Measurements from ENCODE around the gene ARNT2.

ARNT2 gene

GRCh38 chr15:80495401-80495942 lies 91.3 kb downstream of the ARNT2 start:
- no peaks in the 10 kb centered on the region for H3K79me2 ChIP-seq (ENCODE audit: control insufficient read depth, insufficient read depth, low read length)
- no peaks in the 10 kb centered on the region for H3K36me3 ChIP-seq (ENCODE audit: control insufficient read depth, insufficient read depth, low read length)
- H2BK120ac ChIP-seq (ENCODE audit: low read depth, low read length): no peak overlapping the region
- no peak overlapping the region for H4K8ac ChIP-seq (ENCODE audit: low read depth, low read length)
- H2BK5ac ChIP-seq (ENCODE audit: low read length): no peak overlapping the region
- H3K56ac ChIP-seq (ENCODE audit: low read length): no peak overlapping the region
- H3K4ac ChIP-seq (ENCODE audit: low read depth, low read length): no peak overlapping the region
- no peak overlapping the region for H3K9ac ChIP-seq (ENCODE audit: low read length)
- no peak for DNase-seq
- H3K79me1 ChIP-seq (ENCODE audit: low read length): no peaks in the 10 kb centered on the region
- WGBS (ENCODE audit: extremely low coverage, insufficient coverage, low lambda C conversion rate): no CpG with 5 or more reads among the region's 2 CpGs
- H3K4me2 ChIP-seq (ENCODE audit: low read length): no peak overlapping the region
- no peaks in the 10 kb centered on the region for H3K27me3 ChIP-seq (ENCODE audit: insufficient read depth, low read length, poor library complexity)
- H4K5ac ChIP-seq (ENCODE audit: low read length): no peak overlapping the region
- H3K23ac ChIP-seq (ENCODE audit: low read length): no peak overlapping the region
- no peak overlapping the region for H3K4me3 ChIP-seq (ENCODE audit: low read length)
- H3K27ac ChIP-seq (ENCODE audit: low read depth, low read length): no peak overlapping the region
- no peak overlapping the region for H2AK5ac ChIP-seq (ENCODE audit: low read length)
- no peak overlapping the region for H2BK15ac ChIP-seq (replicated peaks; ENCODE audit: low read depth)
- H3K4me1 ChIP-seq (ENCODE audit: control insufficient read depth, low read depth, low read length): peaks cover 13% of the 10 kb centered on the region
- H3K18ac ChIP-seq (ENCODE audit: low read length): no peak overlapping the region

- Histone ChIP-seq H3K79me1 (ENCODE audit: low read length) (no peaks in the 10 kb centered on the region), H2BK5ac (ENCODE audit: low read length) (no peak overlapping the region), H3K56ac (ENCODE audit: low read length) (no peak overlapping the region), H3K4me3 (ENCODE audit: low read length) (no peak overlapping the region), H3K23ac (ENCODE audit: low read length) (no peak overlapping the region), H3K9ac (ENCODE audit: low read length) (no peak overlapping the region), H3K36me3 (ENCODE audit: control insufficient read depth, insufficient read depth, low read length) (no peaks in the 10 kb centered on the region), H3K18ac (ENCODE audit: low read length) (no peak overlapping the region), H4K8ac (ENCODE audit: low read depth, low read length) (no peak overlapping the region), H3K4ac (ENCODE audit: low read depth, low read length) (no peak overlapping the region), H2BK15ac (replicated peaks; ENCODE audit: low read depth) (no peak overlapping the region), H2BK120ac (ENCODE audit: low read depth, low read length) (no peak overlapping the region), H3K4me1 (ENCODE audit: control insufficient read depth, low read depth, low read length) (peaks cover 13% of the 10 kb centered on the region), H3K79me2 (ENCODE audit: control insufficient read depth, insufficient read depth, low read length) (no peaks in the 10 kb centered on the region), H3K27ac (ENCODE audit: low read depth, low read length) (no peak overlapping the region), H3K4me2 (ENCODE audit: low read length) (no peak overlapping the region), H3K27me3 (ENCODE audit: insufficient read depth, low read length, poor library complexity) (no peaks in the 10 kb centered on the region), H2AK5ac (ENCODE audit: low read length) (no peak overlapping the region), H4K5ac (ENCODE audit: low read length) (no peak overlapping the region)
- WGBS (ENCODE audit: extremely low coverage, insufficient coverage, low lambda C conversion rate): no CpG with 5 or more reads among the region's 2 CpGs
- DNase-seq: no peak
These were observed 91.9 kb downstream of the ARNT2 start for GRCh38 chr15:80496096-80496495.

GRCh38 chr15:80497221-80497620 lies 93.0 kb downstream of the ARNT2 start:
- H4K8ac ChIP-seq (ENCODE audit: low read depth, low read length): no peak overlapping the region
- no peak overlapping the region for H3K23ac ChIP-seq (ENCODE audit: low read length)
- no peak overlapping the region for H3K56ac ChIP-seq (ENCODE audit: low read length)
- no CpG with 5 or more reads among the region's 1 CpG for WGBS (ENCODE audit: extremely low coverage, insufficient coverage, low lambda C conversion rate)
- H3K18ac ChIP-seq (ENCODE audit: low read length): no peak overlapping the region
- no peak overlapping the region for H4K5ac ChIP-seq (ENCODE audit: low read length)
- H3K4me2 ChIP-seq (ENCODE audit: low read length): no peak overlapping the region
- H3K9ac ChIP-seq (ENCODE audit: low read length): no peak overlapping the region
- no peaks in the 10 kb centered on the region for H3K79me1 ChIP-seq (ENCODE audit: low read length)
- H3K36me3 ChIP-seq (ENCODE audit: control insufficient read depth, insufficient read depth, low read length): no peaks in the 10 kb centered on the region
- no peak overlapping the region for H3K27ac ChIP-seq (ENCODE audit: low read depth, low read length)
- no peak for DNase-seq
- H2AK5ac ChIP-seq (ENCODE audit: low read length): no peak overlapping the region
- peaks cover 13% of the 10 kb centered on the region for H3K4me1 ChIP-seq (ENCODE audit: control insufficient read depth, low read depth, low read length)
- no peak overlapping the region for H2BK120ac ChIP-seq (ENCODE audit: low read depth, low read length)
- no peak overlapping the region for H3K4me3 ChIP-seq (ENCODE audit: low read length)
- H2BK15ac ChIP-seq (replicated peaks; ENCODE audit: low read depth): no peak overlapping the region
- no peaks in the 10 kb centered on the region for H3K27me3 ChIP-seq (ENCODE audit: insufficient read depth, low read length, poor library complexity)
- no peaks in the 10 kb centered on the region for H3K79me2 ChIP-seq (ENCODE audit: control insufficient read depth, insufficient read depth, low read length)
- H2BK5ac ChIP-seq (ENCODE audit: low read length): no peak overlapping the region
- no peak overlapping the region for H3K4ac ChIP-seq (ENCODE audit: low read depth, low read length)

DNA sequence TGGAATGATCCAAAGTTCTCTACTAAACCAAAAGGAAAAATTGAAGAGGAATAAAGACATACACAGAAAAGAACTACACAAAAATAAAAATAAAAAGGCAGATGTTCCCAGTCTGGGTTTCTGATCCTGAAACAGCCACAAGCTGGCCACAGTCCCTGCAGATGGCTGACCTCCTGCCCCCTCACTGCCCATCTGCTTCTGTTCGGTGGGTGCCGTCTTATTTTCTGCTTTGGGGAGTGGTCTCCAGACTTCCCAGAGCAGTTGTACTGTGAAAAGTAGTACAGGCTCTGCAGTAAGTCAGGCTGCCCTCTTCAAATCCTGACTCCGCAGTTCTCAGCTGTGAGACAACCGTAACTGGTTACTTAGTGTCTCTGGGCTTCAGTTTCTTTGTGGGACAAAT lies 94.5 kb downstream of the ARNT2 start:
- Histone ChIP-seq H3K4me2 (ENCODE audit: low read length) (no peak overlapping the region), H2BK15ac (replicated peaks; ENCODE audit: low read depth) (no peak overlapping the region), H2BK5ac (ENCODE audit: low read length) (no peak overlapping the region), H3K4ac (ENCODE audit: low read depth, low read length) (no peak overlapping the region), H3K4me3 (ENCODE audit: low read length) (no peak overlapping the region), H3K79me1 (ENCODE audit: low read length) (no peaks in the 10 kb centered on the region), H2AK5ac (ENCODE audit: low read length) (no peak overlapping the region), H3K4me1 (ENCODE audit: control insufficient read depth, low read depth, low read length) (peaks cover 10% of the 10 kb centered on the region), H3K36me3 (ENCODE audit: control insufficient read depth, insufficient read depth, low read length) (no peaks in the 10 kb centered on the region), H3K9ac (ENCODE audit: low read length) (no peak overlapping the region), H4K5ac (ENCODE audit: low read length) (no peak overlapping the region), H4K8ac (ENCODE audit: low read depth, low read length) (no peak overlapping the region), H3K18ac (ENCODE audit: low read length) (no peak overlapping the region), H3K23ac (ENCODE audit: low read length) (no peak overlapping the region), H3K79me2 (ENCODE audit: control insufficient read depth, insufficient read depth, low read length) (no peaks in the 10 kb centered on the region), H2BK120ac (ENCODE audit: low read depth, low read length) (no peak overlapping the region), H3K27me3 (ENCODE audit: insufficient read depth, low read length, poor library complexity) (no peaks in the 10 kb centered on the region), H3K27ac (ENCODE audit: low read depth, low read length) (no peak overlapping the region), H3K56ac (ENCODE audit: low read length) (no peak overlapping the region)
- no CpG with 5 or more reads among the region's 4 CpGs for WGBS (ENCODE audit: extremely low coverage, insufficient coverage, low lambda C conversion rate)
- DNase-seq: no peak

- H3K9ac ChIP-seq (ENCODE audit: low read length): no peak overlapping the region
- H4K8ac ChIP-seq (ENCODE audit: low read depth, low read length): no peak overlapping the region
- H3K4me2 ChIP-seq (ENCODE audit: low read length): no peak overlapping the region
- no peak overlapping the region for H3K27ac ChIP-seq (ENCODE audit: low read depth, low read length)
- H3K23ac ChIP-seq (ENCODE audit: low read length): no peak overlapping the region
- H3K79me2 ChIP-seq (ENCODE audit: control insufficient read depth, insufficient read depth, low read length): no peaks in the 10 kb centered on the region
- no peak overlapping the region for H3K18ac ChIP-seq (ENCODE audit: low read length)
- peaks cover 3% of the 10 kb centered on the region for H3K4me1 ChIP-seq (ENCODE audit: control insufficient read depth, low read depth, low read length)
- no peaks in the 10 kb centered on the region for H3K36me3 ChIP-seq (ENCODE audit: control insufficient read depth, insufficient read depth, low read length)
- no peak overlapping the region for H2BK15ac ChIP-seq (replicated peaks; ENCODE audit: low read depth)
- no peak overlapping the region for H4K5ac ChIP-seq (ENCODE audit: low read length)
- no peak overlapping the region for H2BK120ac ChIP-seq (ENCODE audit: low read depth, low read length)
- WGBS (ENCODE audit: extremely low coverage, insufficient coverage, low lambda C conversion rate): no CpG with 5 or more reads among the region's 1 CpG
- H3K4me3 ChIP-seq (ENCODE audit: low read length): no peak overlapping the region
- H2BK5ac ChIP-seq (ENCODE audit: low read length): no peak overlapping the region
- no peaks in the 10 kb centered on the region for H3K27me3 ChIP-seq (ENCODE audit: insufficient read depth, low read length, poor library complexity)
- H3K79me1 ChIP-seq (ENCODE audit: low read length): no peaks in the 10 kb centered on the region
- no peak for DNase-seq
- no peak overlapping the region for H3K56ac ChIP-seq (ENCODE audit: low read length)
- H2AK5ac ChIP-seq (ENCODE audit: low read length): no peak overlapping the region
- no peak overlapping the region for H3K4ac ChIP-seq (ENCODE audit: low read depth, low read length)
These were observed 95.8 kb downstream of the ARNT2 start for GRCh38 chr15:80500021-80500420.

- no peaks in the 10 kb centered on the region for H3K79me2 ChIP-seq (ENCODE audit: control insufficient read depth, insufficient read depth, low read length)
- no CpG with 5 or more reads among the region's 8 CpGs for WGBS (ENCODE audit: extremely low coverage, insufficient coverage, low lambda C conversion rate)
- no peaks in the 10 kb centered on the region for H3K36me3 ChIP-seq (ENCODE audit: control insufficient read depth, insufficient read depth, low read length)
- no peaks in the 10 kb centered on the region for H3K79me1 ChIP-seq (ENCODE audit: low read length)
- no peak overlapping the region for H3K56ac ChIP-seq (ENCODE audit: low read length)
- no peak overlapping the region for H2BK5ac ChIP-seq (ENCODE audit: low read length)
- no peak overlapping the region for H3K4ac ChIP-seq (ENCODE audit: low read depth, low read length)
- H2BK120ac ChIP-seq (ENCODE audit: low read depth, low read length): no peak overlapping the region
- H3K23ac ChIP-seq (ENCODE audit: low read length): no peak overlapping the region
- DNase-seq: no peak
- no peak overlapping the region for H2AK5ac ChIP-seq (ENCODE audit: low read length)
- no peak overlapping the region for H3K18ac ChIP-seq (ENCODE audit: low read length)
- no peaks in the 10 kb centered on the region for H3K4me1 ChIP-seq (ENCODE audit: control insufficient read depth, low read depth, low read length)
- H3K4me2 ChIP-seq (ENCODE audit: low read length): no peak overlapping the region
- no peak overlapping the region for H4K5ac ChIP-seq (ENCODE audit: low read length)
- no peak overlapping the region for H3K9ac ChIP-seq (ENCODE audit: low read length)
- H3K27ac ChIP-seq (ENCODE audit: low read depth, low read length): no peak overlapping the region
- H4K8ac ChIP-seq (ENCODE audit: low read depth, low read length): no peak overlapping the region
- no peaks in the 10 kb centered on the region for H3K27me3 ChIP-seq (ENCODE audit: insufficient read depth, low read length, poor library complexity)
- no peak overlapping the region for H3K4me3 ChIP-seq (ENCODE audit: low read length)
- no peak overlapping the region for H2BK15ac ChIP-seq (replicated peaks; ENCODE audit: low read depth)
These were observed 97.3 kb downstream of the ARNT2 start for GRCh38 chr15:80501476-80501875.
